HEK293 (cell line): ENCODE data around the gene EMSY.

Experiments used
- CTCF ChIA-PET: fragments of 350-600 bp; formaldehyde crosslinking; extraction: SDS; loops from one replicate; lab custom pipeline; 2021; ENCODE audit warnings: antibody characterized with exemption; lab: Yijun Ruan, JAX
- POLR2A ChIA-PET: fragments of 300-600 bp; formaldehyde crosslinking; extraction: SDS; loops from one replicate; lab custom pipeline; 2020; ENCODE audit warnings: antibody characterized with exemption, inconsistent platforms; lab: Yijun Ruan, JAX
- H3K27ac ChIP-seq: fragments of 200-500 bp; sonication (Bioruptor generic); 2 replicates; pipeline ENCODE4 v1.5.1; 2014; ENCODE audit warnings: low read depth, low read length, control low read depth, inconsistent platforms; ENCODE audit errors: extremely low read depth
- H3K36me3 ChIP-seq, 2 experiments: fragments of 200-500 bp in 1 of 2; sonication (Bioruptor generic) in 1 of 2; 1 replicate in 1 of 2; 2 replicates in 1 of 2; pipeline ENCODE4 v1.5.1; 2014 to 2017; ENCODE audit warnings: inconsistent platforms in 2 of 2, low read length in 2 of 2; ENCODE audit not compliant: control insufficient read depth in 2 of 2, insufficient read depth in 1 of 2
- H3K4me1 ChIP-seq: fragments of 200-500 bp; sonication (Bioruptor generic); 2 replicates; pipeline ENCODE4 v1.5.1; 2014; ENCODE audit warnings: mild to moderate bottlenecking, low read length, inconsistent platforms; ENCODE audit not compliant: control insufficient read depth, insufficient read depth
- H3K4me3 ChIP-seq: 2 replicates; pipeline ENCODE4 v1.5.1; 2011; ENCODE audit warnings: low read depth, mild to moderate bottlenecking, control low read depth, low read length, moderate library complexity
- H3K9me3 ChIP-seq: fragments of 200-500 bp; sonication (Bioruptor generic); 2 replicates; pipeline ENCODE4 v1.5.1; 2014; ENCODE audit warnings: low read depth, low read length, inconsistent platforms; ENCODE audit not compliant: control insufficient read depth, insufficient read depth
- ELK4 ChIP-seq: IDR thresholded peaks from 2 replicates; pipeline ENCODE4 v1.6.1; 2011; ENCODE audit warnings: mild to moderate bottlenecking, low read depth, low read length, borderline replicate concordance
- HOXA7 ChIP-seq: sonication (generic); formaldehyde crosslinking; IDR thresholded peaks from 2 replicates; pipeline ENCODE4 v1.8.1; 2022; ENCODE audit warnings: missing genetic modification reagents, borderline replicate concordance
- IKZF3 ChIP-seq: fragments of 450-650 bp; IDR thresholded peaks from 2 replicates; pipeline ENCODE4 v1.5.0; 2018; ENCODE audit warnings: missing biosample characterization, mild to moderate bottlenecking, missing genetic modification characterization, moderate library complexity
- INSM2 ChIP-seq: fragments of 450-650 bp; formaldehyde crosslinking; IDR thresholded peaks from 2 replicates; pipeline ENCODE4 v1.5.1; 2016; ENCODE audit warnings: missing biosample characterization, missing genetic modification characterization
- KLF1 ChIP-seq: fragments of 450-650 bp; formaldehyde crosslinking; IDR thresholded peaks from 2 replicates; pipeline ENCODE4 v1.5.1; 2016; ENCODE audit warnings: missing biosample characterization, missing genetic modification characterization
- SALL2 ChIP-seq: fragments of 450-650 bp; formaldehyde crosslinking; IDR thresholded peaks from 2 replicates; pipeline ENCODE4 v1.5.0; 2017; ENCODE audit warnings: missing biosample characterization, mild to moderate bottlenecking, missing genetic modification characterization, borderline replicate concordance
- SETDB1 ChIP-seq: IDR thresholded peaks from one replicate; pipeline ENCODE4 v1.6.1; 2017; ENCODE audit warnings: mild to moderate bottlenecking, low read length, moderate library complexity, mixed read lengths; ENCODE audit not compliant: insufficient read length
- ZBTB48 ChIP-seq: fragments of 450-650 bp; formaldehyde crosslinking; IDR thresholded peaks from 2 replicates; pipeline ENCODE4 v1.5.1; 2016; ENCODE audit warnings: missing biosample characterization, missing genetic modification characterization
- ZEB2 ChIP-seq: fragments of 450-650 bp; formaldehyde crosslinking; IDR thresholded peaks from 2 replicates; pipeline ENCODE4 v1.5.1; 2016; ENCODE audit warnings: missing biosample characterization, missing genetic modification characterization
- ZNF132 ChIP-seq: fragments of 450-650 bp; formaldehyde crosslinking; IDR thresholded peaks from 2 replicates; pipeline ENCODE4 v1.5.1; 2017; ENCODE audit warnings: missing biosample characterization, missing genetic modification characterization, borderline replicate concordance
- ZNF174 ChIP-seq: fragments of 450-650 bp; formaldehyde crosslinking; IDR thresholded peaks from 2 replicates; pipeline ENCODE4 v1.5.0; 2017; ENCODE audit warnings: missing biosample characterization, mild to moderate bottlenecking, missing genetic modification characterization
- ZNF223 ChIP-seq: fragments of 450-650 bp; formaldehyde crosslinking; IDR thresholded peaks from 2 replicates; pipeline ENCODE4 v1.5.1; 2016; ENCODE audit warnings: missing biosample characterization, missing genetic modification characterization
- ZNF354C ChIP-seq: fragments of 450-650 bp; formaldehyde crosslinking; IDR thresholded peaks from 2 replicates; pipeline ENCODE4 v1.5.1; 2016; ENCODE audit warnings: missing biosample characterization, missing genetic modification characterization, low read depth, borderline replicate concordance
- ZNF398 ChIP-seq: fragments of 450-650 bp; formaldehyde crosslinking; IDR thresholded peaks from 2 replicates; pipeline ENCODE4 v1.5.1; 2017; ENCODE audit warnings: missing biosample characterization, missing genetic modification characterization
- ZNF426 ChIP-seq: fragments of 450-650 bp; formaldehyde crosslinking; IDR thresholded peaks from 2 replicates; pipeline ENCODE4 v1.5.1; 2017; ENCODE audit warnings: missing biosample characterization, missing genetic modification characterization, mild to moderate bottlenecking, inconsistent platforms, moderate library complexity
- ZNF571 ChIP-seq: fragments of 450-650 bp; formaldehyde crosslinking; IDR thresholded peaks from 2 replicates; pipeline ENCODE4 v1.5.0; 2017; ENCODE audit warnings: missing biosample characterization, missing genetic modification characterization
- ZNF629 ChIP-seq: fragments of 450-650 bp; formaldehyde crosslinking; IDR thresholded peaks from 2 replicates; pipeline ENCODE4 v1.5.1; 2017; ENCODE audit warnings: missing biosample characterization, missing genetic modification characterization
- ZNF776 ChIP-seq: fragments of 450-650 bp; formaldehyde crosslinking; IDR thresholded peaks from 2 replicates; pipeline ENCODE4 v1.5.0; 2017; ENCODE audit warnings: missing biosample characterization, missing genetic modification characterization, borderline replicate concordance
- ZNF777 ChIP-seq: fragments of 450-650 bp; formaldehyde crosslinking; IDR thresholded peaks from 2 replicates; pipeline ENCODE4 v1.5.1; 2017; ENCODE audit warnings: missing biosample characterization, missing genetic modification characterization, borderline replicate concordance

EMSY gene

GRCh38 chr11:76558473-76558872, 113.7 kb downstream of the EMSY start (continued):
- no peak for TF ChIP-seq ZNF571 (tag by site-specific recombination)

- ChIA-PET CTCF (no interaction called here), POLR2A (no interaction called here)
- no peak for TF ChIP-seq ZNF426 (tag by site-specific recombination)
- TF ChIP-seq ZNF629 (tag by site-specific recombination) = no peak
- Histone ChIP-seq H3K36me3 (no peaks in the 10 kb centered on the region), H3K9me3 (no peaks in the 10 kb centered on the region), H3K4me1 (no peaks in the 10 kb centered on the region), H3K4me3 (no peak overlapping the region), H3K27ac (no peak overlapping the region)
These were observed 114.1 kb downstream of the EMSY start for GRCh38 chr11:76558891-76559290.

GRCh38 chr11:76559346-76559745, 114.5 kb downstream of the EMSY start:
- TF ChIP-seq ZNF132 (tag by site-specific recombination) (no peak), ZNF398 (no peak), ZNF223 (tag by site-specific recombination) (no peak), IKZF3 (no peak), HOXA7 (CRISPR knock-in tag) (no peak), ZNF174 (tag by site-specific recombination) (no peak), ZEB2 (no peak), ZBTB48 (tag by site-specific recombination) (no peak), KLF1 (no peak), ZNF777 (tag by site-specific recombination) (no peak), ZNF354C (tag by site-specific recombination) (no peak), ZNF776 (no peak), SETDB1 (no peak), INSM2 (tag by site-specific recombination) (no peak), SALL2 (no peak), ELK4 (no peak), ZNF571 (tag by site-specific recombination) (no peak)
- TF ChIP-seq, all 188 proteins: peak for 0
- no peaks in the 10 kb centered on the region for H3K4me1 ChIP-seq
- H3K27ac ChIP-seq = no peak overlapping the region
- ChIA-PET CTCF (no interaction called here), POLR2A (no interaction called here)
- no peaks in the 10 kb centered on the region for H3K9me3 ChIP-seq
- H3K36me3 ChIP-seq = no peaks in the 10 kb centered on the region
- no peak overlapping the region for H3K4me3 ChIP-seq
